ENCODE results near the gene ING3.

DNA sequence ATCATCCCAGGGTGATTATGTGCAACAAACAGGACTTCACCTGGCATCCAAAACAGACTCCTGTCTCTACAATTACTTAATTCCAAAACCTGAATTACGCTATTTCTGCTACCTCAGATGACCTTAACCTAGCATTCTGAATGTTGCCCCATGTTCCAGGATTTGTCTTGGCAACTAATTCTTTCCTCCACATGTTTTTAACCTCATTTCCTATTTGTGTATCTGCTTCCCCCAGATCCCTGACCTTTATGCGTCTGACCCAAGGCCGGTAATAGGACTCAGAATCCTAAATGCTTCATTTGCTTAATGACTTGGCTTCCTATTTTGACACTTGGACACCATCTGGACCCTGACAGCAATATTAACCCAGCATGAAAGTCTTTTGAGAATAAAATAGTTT lies 8.7 kb upstream of the ING3 start:
- peak; percentile 83 for TF ChIP-seq JUN (IDR thresholded peaks at IDR 0.05; ENCODE audit: borderline replicate concordance, insufficient read depth, insufficient read length, low read depth)
- TF ChIP-seq EZH2 (IDR thresholded peaks at IDR 0.05; ENCODE audit: borderline replicate concordance, low read depth, low read length, severe bottlenecking): no peak
